NB4 (cell line): ENCODE measurements around the gene TPD52L1.

Source experiments
- MYC ChIP-seq: IDR thresholded peaks from 2 replicates; pipeline ENCODE4 v1.6.1; 2011; ENCODE audit warnings: low read depth, low read length
- POLR2A ChIP-seq: IDR thresholded peaks from 2 replicates; pipeline ENCODE4 v1.6.1; 2011; ENCODE audit warnings: mild to moderate bottlenecking; ENCODE audit not compliant: insufficient read length; ENCODE audit errors: extremely low read depth
- TF ChIP-seq, protein P1 (sequence below): IDR thresholded peaks from one replicate; pipeline ENCODE4 v1.5.1; 2012; ENCODE audit warnings: low read depth, low read length
- TF ChIP-seq, protein P2 (sequence below): IDR thresholded peaks from 2 replicates; pipeline ENCODE4 v1.6.1; 2011; ENCODE audit warnings: low read depth, low read length

DNA sequence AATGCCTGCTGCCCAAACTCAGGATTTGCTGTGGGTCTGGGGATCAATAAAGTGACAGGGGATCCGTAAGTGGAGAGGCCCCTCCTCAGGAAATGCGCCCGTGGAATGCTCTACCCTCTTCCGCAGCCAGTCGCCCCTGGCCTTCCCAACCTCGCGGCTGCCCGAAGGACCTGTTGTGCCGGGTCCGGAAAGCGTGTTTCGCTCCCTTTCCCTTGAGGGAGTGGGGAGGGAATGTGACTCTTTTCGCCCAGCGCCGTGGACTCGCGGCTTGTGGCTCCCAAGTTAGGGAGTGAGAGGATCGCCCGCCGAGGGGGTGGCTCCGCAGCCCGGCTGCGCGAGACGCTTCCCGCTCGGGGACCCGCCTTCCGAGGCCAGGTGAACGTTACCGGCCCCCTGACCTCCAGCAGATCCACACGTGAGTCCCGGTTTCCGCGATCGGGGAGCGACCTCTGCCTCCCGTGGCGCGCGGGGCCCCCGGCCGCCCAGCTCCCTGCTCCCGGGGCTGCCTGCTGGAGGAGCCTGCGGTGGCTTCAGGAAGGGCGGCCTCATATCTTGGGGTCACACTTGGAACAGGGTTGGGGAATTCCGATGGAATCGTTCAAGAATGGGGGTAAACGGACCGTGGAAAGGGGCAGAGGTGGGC, 666 bp downstream of the TPD52L1 start:
- TF ChIP-seq, protein P1, sequence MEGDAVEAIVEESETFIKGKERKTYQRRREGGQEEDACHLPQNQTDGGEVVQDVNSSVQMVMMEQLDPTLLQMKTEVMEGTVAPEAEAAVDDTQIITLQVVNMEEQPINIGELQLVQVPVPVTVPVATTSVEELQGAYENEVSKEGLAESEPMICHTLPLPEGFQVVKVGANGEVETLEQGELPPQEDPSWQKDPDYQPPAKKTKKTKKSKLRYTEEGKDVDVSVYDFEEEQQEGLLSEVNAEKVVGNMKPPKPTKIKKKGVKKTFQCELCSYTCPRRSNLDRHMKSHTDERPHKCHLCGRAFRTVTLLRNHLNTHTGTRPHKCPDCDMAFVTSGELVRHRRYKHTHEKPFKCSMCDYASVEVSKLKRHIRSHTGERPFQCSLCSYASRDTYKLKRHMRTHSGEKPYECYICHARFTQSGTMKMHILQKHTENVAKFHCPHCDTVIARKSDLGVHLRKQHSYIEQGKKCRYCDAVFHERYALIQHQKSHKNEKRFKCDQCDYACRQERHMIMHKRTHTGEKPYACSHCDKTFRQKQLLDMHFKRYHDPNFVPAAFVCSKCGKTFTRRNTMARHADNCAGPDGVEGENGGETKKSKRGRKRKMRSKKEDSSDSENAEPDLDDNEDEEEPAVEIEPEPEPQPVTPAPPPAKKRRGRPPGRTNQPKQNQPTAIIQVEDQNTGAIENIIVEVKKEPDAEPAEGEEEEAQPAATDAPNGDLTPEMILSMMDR, result no peak
- TF ChIP-seq POLR2A, result no peak
- TF ChIP-seq, protein P2, sequence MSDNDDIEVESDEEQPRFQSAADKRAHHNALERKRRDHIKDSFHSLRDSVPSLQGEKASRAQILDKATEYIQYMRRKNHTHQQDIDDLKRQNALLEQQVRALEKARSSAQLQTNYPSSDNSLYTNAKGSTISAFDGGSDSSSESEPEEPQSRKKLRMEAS, result no peak
- no peak for TF ChIP-seq MYC
